Measurements from ENCODE around the gene OR8D2.
A peak's percentile ranks its signal among the peaks of the same experiment; 100 is the strongest.

DNA sequence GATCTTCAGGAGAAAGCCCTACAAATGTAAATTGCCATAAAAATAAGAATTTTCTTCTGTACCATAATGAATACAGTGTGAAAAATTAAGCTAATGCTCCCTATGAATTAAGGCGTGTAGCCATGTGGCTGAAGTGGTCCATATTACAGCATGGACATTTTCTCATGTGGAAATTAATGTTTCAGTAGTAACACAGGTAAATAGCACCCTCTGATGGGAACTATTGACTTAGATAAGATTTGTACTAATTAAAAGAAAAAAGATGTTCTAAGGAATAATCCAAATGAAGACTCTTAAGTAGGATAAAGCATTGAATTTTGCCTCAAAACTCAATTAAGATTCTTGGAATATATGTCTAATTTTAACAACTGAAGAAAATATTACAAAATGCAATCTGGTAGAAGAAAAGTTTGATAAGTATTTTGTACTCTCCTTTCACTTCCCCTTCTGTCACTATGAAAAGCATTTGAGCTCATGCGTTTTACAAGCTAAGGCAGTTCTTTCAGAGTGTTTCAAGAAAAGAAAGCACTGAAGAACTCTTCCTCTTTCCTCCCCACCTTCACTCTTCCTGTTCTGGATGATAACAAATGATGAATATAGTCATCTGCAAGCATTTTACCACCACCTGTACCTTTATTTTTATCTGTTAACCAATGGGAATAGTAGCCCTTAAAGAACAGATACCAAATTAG lies 9.9 kb upstream of the OR8D2 start:
- no peak for TF ChIP-seq EZH2 (IDR thresholded peaks at IDR 0.05; ENCODE audit: low read length, unreplicated experiment)
- no peak for TF ChIP-seq EZH2phosphoT487 (IDR thresholded peaks at IDR 0.05; ENCODE audit: borderline replicate concordance, low read length)
- TF ChIP-seq, protein P1, sequence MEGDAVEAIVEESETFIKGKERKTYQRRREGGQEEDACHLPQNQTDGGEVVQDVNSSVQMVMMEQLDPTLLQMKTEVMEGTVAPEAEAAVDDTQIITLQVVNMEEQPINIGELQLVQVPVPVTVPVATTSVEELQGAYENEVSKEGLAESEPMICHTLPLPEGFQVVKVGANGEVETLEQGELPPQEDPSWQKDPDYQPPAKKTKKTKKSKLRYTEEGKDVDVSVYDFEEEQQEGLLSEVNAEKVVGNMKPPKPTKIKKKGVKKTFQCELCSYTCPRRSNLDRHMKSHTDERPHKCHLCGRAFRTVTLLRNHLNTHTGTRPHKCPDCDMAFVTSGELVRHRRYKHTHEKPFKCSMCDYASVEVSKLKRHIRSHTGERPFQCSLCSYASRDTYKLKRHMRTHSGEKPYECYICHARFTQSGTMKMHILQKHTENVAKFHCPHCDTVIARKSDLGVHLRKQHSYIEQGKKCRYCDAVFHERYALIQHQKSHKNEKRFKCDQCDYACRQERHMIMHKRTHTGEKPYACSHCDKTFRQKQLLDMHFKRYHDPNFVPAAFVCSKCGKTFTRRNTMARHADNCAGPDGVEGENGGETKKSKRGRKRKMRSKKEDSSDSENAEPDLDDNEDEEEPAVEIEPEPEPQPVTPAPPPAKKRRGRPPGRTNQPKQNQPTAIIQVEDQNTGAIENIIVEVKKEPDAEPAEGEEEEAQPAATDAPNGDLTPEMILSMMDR (conservative IDR thresholded peaks at IDR 0.05; ENCODE audit: low read depth, low read length), result peak; percentile 40; the same call in 1 of the 2 replicates
